ENCODE results near the gene MAP2.
A peak's percentile ranks its signal among the peaks of the same experiment; 100 is the strongest.

The MAP2 gene

GRCh38 chr2:209424199-209424701, 403 bp downstream of the MAP2 start:
- WGBS (ENCODE audit: insufficient coverage) = 3% methylated on average over 16 of the region's 28 CpGs
- peaks cover 6 to 18% (median 14%) of the 10 kb centered on the region in 4 experiments for H3K4me1 ChIP-seq (ENCODE audit: control extremely low read depth in 1 of 4, control insufficient read depth in 4 of 4, insufficient read depth in 4 of 4, low read length in 3 of 4)
- no peaks in the 10 kb centered on the region for H3K36me3 ChIP-seq (ENCODE audit: control insufficient read depth in 4 of 4, insufficient read depth in 4 of 4, low read length in 3 of 4)
- H3K9me3 ChIP-seq (ENCODE audit: control extremely low read depth in 1 of 5, control insufficient read depth in 4 of 5, insufficient read depth in 2 of 5, low read depth in 1 of 5, low read length in 4 of 5) = no peaks in the 10 kb centered on the region
- peak overlapping the region in 6 of 7 experiments; percentile 46 to 74 (median 64) for H3K4me3 ChIP-seq (ENCODE audit: control insufficient read depth in 1 of 7, extremely low read depth in 1 of 7, insufficient read depth in 4 of 7, low read depth in 2 of 7, low read length in 6 of 7)
- H3K27me3 ChIP-seq (replicated peaks in 2 of 5; ENCODE audit: control insufficient read depth in 4 of 5, insufficient read depth in 5 of 5, low read length in 4 of 5) = peaks cover 0 to 42% (median 19%) of the 10 kb centered on the region in 5 experiments
- ChIA-PET CTCF (interaction anchor here (0.8 to 5.2 kb wide), 20 partner anchors 7 to 1029 kb away, joined by 3 to 64 read pairs (median 4); no protein-coding TSS in a partner anchor), POLR2A (no interaction called here)
- H3K27ac ChIP-seq (ENCODE audit: insufficient read depth in 1 of 2, low read depth in 1 of 2, low read length in 2 of 2, poor library complexity in 1 of 2, severe bottlenecking in 2 of 2) = no peak overlapping the region
- peak in 1 of 3 donors; percentile 3 for DNase-seq

- Histone ChIP-seq H3K4me3 (ENCODE audit: control insufficient read depth in 1 of 7, extremely low read depth in 1 of 7, insufficient read depth in 4 of 7, low read depth in 2 of 7, low read length in 6 of 7) (peak overlapping the region in 3 of 7 experiments; percentile 61 to 74 (median 68)), H3K4me1 (ENCODE audit: control extremely low read depth in 1 of 4, control insufficient read depth in 4 of 4, insufficient read depth in 4 of 4, low read length in 3 of 4) (peaks cover 6 to 18% (median 14%) of the 10 kb centered on the region in 4 experiments), H3K27me3 (replicated peaks in 2 of 5; ENCODE audit: control insufficient read depth in 4 of 5, insufficient read depth in 5 of 5, low read length in 4 of 5) (peaks cover 0 to 42% (median 19%) of the 10 kb centered on the region in 5 experiments), H3K36me3 (ENCODE audit: control insufficient read depth in 4 of 4, insufficient read depth in 4 of 4, low read length in 3 of 4) (no peaks in the 10 kb centered on the region), H3K27ac (ENCODE audit: insufficient read depth in 1 of 2, low read depth in 1 of 2, low read length in 2 of 2, poor library complexity in 1 of 2, severe bottlenecking in 2 of 2) (no peak overlapping the region), H3K9me3 (ENCODE audit: control extremely low read depth in 1 of 5, control insufficient read depth in 4 of 5, insufficient read depth in 2 of 5, low read depth in 1 of 5, low read length in 4 of 5) (no peaks in the 10 kb centered on the region)
- CTCF ChIA-PET = interaction anchor here (0.8 to 5.2 kb wide), 19 partner anchors 9 to 1026 kb away, joined by 3 to 64 read pairs (median 4); no protein-coding TSS in a partner anchor
- WGBS (ENCODE audit: insufficient coverage) = 4% methylated on average over 3 of the region's 10 CpGs
- peak in 1 of 3 donors; percentile 3 for DNase-seq
- POLR2A ChIA-PET = no interaction called here
Observed at GRCh38 chr2:209424781-209425470, 1.1 kb downstream of the MAP2 start.

DNA sequence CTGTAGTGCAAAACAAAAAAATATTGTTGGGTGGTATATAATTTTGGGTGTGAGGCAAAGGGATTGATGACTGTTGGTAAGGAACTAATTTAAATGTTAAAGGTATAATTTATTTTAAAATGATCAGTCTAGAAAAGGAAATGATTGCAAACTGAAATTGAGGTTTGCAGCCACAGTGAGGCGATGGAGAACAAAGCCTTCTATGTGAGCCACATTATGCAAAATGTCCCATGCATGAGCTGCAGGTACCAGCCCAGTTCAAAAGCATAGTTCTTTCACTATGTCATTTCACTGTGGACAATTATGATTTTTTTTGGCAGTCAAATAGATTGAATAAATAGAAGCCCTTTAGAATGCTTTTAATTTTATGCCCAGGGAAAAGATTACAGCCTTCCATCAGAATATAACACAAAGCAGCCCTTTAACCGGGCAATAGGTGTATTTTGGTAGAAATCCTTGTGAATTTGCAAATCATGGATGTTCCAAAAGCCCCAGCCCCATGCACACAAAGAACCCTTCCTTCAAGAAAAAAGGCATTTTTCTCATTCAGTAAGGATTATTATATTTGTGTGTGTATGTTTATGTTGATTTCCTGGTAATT, 1.7 kb downstream of the MAP2 start:
- H3K4me1 ChIP-seq (ENCODE audit: control extremely low read depth in 1 of 4, control insufficient read depth in 4 of 4, insufficient read depth in 4 of 4, low read length in 3 of 4) = peaks cover 6 to 18% (median 14%) of the 10 kb centered on the region in 4 experiments
- peaks cover 0 to 39% (median 19%) of the 10 kb centered on the region in 5 experiments for H3K27me3 ChIP-seq (replicated peaks in 2 of 5; ENCODE audit: control insufficient read depth in 4 of 5, insufficient read depth in 5 of 5, low read length in 4 of 5)
- no peaks in the 10 kb centered on the region for H3K9me3 ChIP-seq (ENCODE audit: control extremely low read depth in 1 of 5, control insufficient read depth in 4 of 5, insufficient read depth in 2 of 5, low read depth in 1 of 5, low read length in 4 of 5)
- WGBS (ENCODE audit: insufficient coverage) = 0% methylated on average over 1 of the region's 2 CpGs
- H3K4me3 ChIP-seq (ENCODE audit: control insufficient read depth in 1 of 7, extremely low read depth in 1 of 7, insufficient read depth in 4 of 7, low read depth in 2 of 7, low read length in 6 of 7) = no peak overlapping the region
- H3K27ac ChIP-seq (ENCODE audit: insufficient read depth in 1 of 2, low read depth in 1 of 2, low read length in 2 of 2, poor library complexity in 1 of 2, severe bottlenecking in 2 of 2) = no peak overlapping the region
- ChIA-PET CTCF (interaction anchor here (0.9 to 5.2 kb wide), 15 partner anchors 8 to 317 kb away, joined by 3 to 64 read pairs (median 4); no protein-coding TSS in a partner anchor), POLR2A (no interaction called here)
- peak; percentile 45 to 67 (median 64) for DNase-seq
- H3K36me3 ChIP-seq (ENCODE audit: control insufficient read depth in 4 of 4, insufficient read depth in 4 of 4, low read length in 3 of 4) = no peaks in the 10 kb centered on the region

DNA sequence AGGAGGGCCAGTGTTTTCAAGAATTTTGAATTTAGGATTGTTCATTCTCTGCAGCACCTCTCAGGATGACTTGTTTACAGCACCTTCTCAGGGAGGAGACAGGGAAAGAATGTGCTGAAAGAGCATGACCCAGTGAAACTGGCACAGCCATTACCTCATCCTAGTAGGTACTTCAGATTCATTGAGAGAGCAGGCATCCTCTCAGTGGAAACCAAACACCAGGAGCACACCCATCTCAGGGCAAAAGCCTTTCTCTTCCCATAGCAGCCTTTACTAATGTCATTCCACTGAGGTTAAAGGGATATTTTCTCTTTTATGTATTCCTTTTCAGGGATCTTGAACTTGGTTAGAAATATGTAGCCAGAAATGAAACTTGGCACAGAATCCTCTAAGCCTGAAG, 2.6 kb downstream of the MAP2 start:
- Histone ChIP-seq H3K27ac (ENCODE audit: insufficient read depth in 1 of 2, low read depth in 1 of 2, low read length in 2 of 2, poor library complexity in 1 of 2, severe bottlenecking in 2 of 2) (no peak overlapping the region), H3K27me3 (replicated peaks in 2 of 5; ENCODE audit: control insufficient read depth in 4 of 5, insufficient read depth in 5 of 5, low read length in 4 of 5) (peaks cover 0 to 31% (median 16%) of the 10 kb centered on the region in 5 experiments), H3K4me3 (ENCODE audit: control insufficient read depth in 1 of 7, extremely low read depth in 1 of 7, insufficient read depth in 4 of 7, low read depth in 2 of 7, low read length in 6 of 7) (no peak overlapping the region), H3K36me3 (ENCODE audit: control insufficient read depth in 4 of 4, insufficient read depth in 4 of 4, low read length in 3 of 4) (no peaks in the 10 kb centered on the region), H3K4me1 (ENCODE audit: control extremely low read depth in 1 of 4, control insufficient read depth in 4 of 4, insufficient read depth in 4 of 4, low read length in 3 of 4) (peaks cover 6 to 18% (median 14%) of the 10 kb centered on the region in 4 experiments), H3K9me3 (ENCODE audit: control extremely low read depth in 1 of 5, control insufficient read depth in 4 of 5, insufficient read depth in 2 of 5, low read depth in 1 of 5, low read length in 4 of 5) (no peaks in the 10 kb centered on the region)
- DNase-seq = no peak
- POLR2A ChIA-PET = no interaction called here
- CTCF ChIA-PET = interaction anchor here (1.1 to 5.2 kb wide), 3 partner anchors 17 to 108 kb away, joined by 3 to 64 read pairs (median 4); no protein-coding TSS in a partner anchor

DNA sequence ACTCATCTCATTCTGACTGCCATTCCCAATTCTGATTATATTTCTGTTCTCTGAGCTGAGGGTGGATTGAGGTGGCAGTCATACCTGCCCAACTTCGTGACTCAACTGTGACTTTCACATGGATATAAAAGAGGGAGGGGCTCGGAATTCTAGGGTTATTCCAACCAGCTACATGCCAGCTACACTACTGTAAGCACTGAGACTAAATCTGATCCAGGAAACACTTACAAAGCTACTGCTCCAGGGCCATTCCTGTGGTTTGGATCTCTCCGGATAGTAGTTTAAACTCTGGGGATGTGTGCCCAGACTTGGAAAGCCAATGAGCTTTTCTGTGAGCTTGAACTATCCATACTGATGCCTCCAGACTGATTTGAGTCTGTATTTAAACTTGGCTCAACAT, 7.9 kb downstream of the MAP2 start:
- no peaks in the 10 kb centered on the region for H3K36me3 ChIP-seq (ENCODE audit: control insufficient read depth in 4 of 4, insufficient read depth in 4 of 4, low read length in 3 of 4)
- ChIA-PET POLR2A (interaction anchor here (0.6 kb wide), 1 partner anchor 715 kb away, joined by 3 read pairs; no protein-coding TSS in a partner anchor), CTCF (interaction anchor here (0.8 to 1.8 kb wide), 3 partner anchors 8 to 125 kb away, joined by 3 to 4 read pairs (median 4); partner anchors contain the start of gene MAP2)
- no peak for DNase-seq
- no peak overlapping the region for H3K27ac ChIP-seq (ENCODE audit: insufficient read depth in 1 of 2, low read depth in 1 of 2, low read length in 2 of 2, poor library complexity in 1 of 2, severe bottlenecking in 2 of 2)
- no peaks in the 10 kb centered on the region for H3K4me1 ChIP-seq (ENCODE audit: control extremely low read depth in 1 of 4, control insufficient read depth in 4 of 4, insufficient read depth in 4 of 4, low read length in 3 of 4)
- H3K4me3 ChIP-seq (ENCODE audit: control insufficient read depth in 1 of 7, extremely low read depth in 1 of 7, insufficient read depth in 4 of 7, low read depth in 2 of 7, low read length in 6 of 7) = no peak overlapping the region
- H3K9me3 ChIP-seq (ENCODE audit: control extremely low read depth in 1 of 5, control insufficient read depth in 4 of 5, insufficient read depth in 2 of 5, low read depth in 1 of 5, low read length in 4 of 5) = no peaks in the 10 kb centered on the region
- 95% methylated on average over 2 of the region's 3 CpGs for WGBS (ENCODE audit: insufficient coverage)
- H3K27me3 ChIP-seq (replicated peaks in 2 of 5; ENCODE audit: control insufficient read depth in 4 of 5, insufficient read depth in 5 of 5, low read length in 4 of 5) = peaks cover 0 to 3% (median 0%) of the 10 kb centered on the region in 5 experiments

DNA sequence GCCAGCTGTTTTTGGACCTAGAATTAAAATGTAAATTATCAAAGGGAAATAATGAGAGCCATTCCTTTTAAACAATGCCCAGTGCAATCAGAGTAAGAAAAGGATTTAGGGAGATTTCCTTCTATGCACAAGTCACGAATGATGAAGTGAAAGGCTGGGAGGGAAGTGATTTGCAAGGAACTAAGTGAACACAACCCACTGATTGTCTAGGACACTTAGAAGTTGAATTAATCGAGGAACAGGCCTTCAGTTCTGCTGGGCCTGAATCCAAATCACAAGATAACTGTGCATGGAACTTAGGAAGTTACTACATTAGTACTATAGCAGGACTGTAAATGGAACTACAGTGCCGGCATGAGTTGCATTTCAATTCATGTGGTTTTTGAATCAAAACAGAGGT, 17.7 kb downstream of the MAP2 start:
- no peak for DNase-seq
- no peaks in the 10 kb centered on the region for H3K9me3 ChIP-seq (ENCODE audit: control extremely low read depth in 1 of 5, control insufficient read depth in 4 of 5, insufficient read depth in 2 of 5, low read depth in 1 of 5, low read length in 4 of 5)
- ChIA-PET CTCF (no interaction called here), POLR2A (no interaction called here)
- H3K27me3 ChIP-seq (replicated peaks in 2 of 5; ENCODE audit: control insufficient read depth in 4 of 5, insufficient read depth in 5 of 5, low read length in 4 of 5) = no peaks in the 10 kb centered on the region
- WGBS (ENCODE audit: insufficient coverage) = 94% methylated on average over 3 of the region's 3 CpGs
- H3K36me3 ChIP-seq (ENCODE audit: control insufficient read depth in 4 of 4, insufficient read depth in 4 of 4, low read length in 3 of 4) = no peaks in the 10 kb centered on the region
- no peak overlapping the region for H3K4me3 ChIP-seq (ENCODE audit: control insufficient read depth in 1 of 7, extremely low read depth in 1 of 7, insufficient read depth in 4 of 7, low read depth in 2 of 7, low read length in 6 of 7)
- H3K4me1 ChIP-seq (ENCODE audit: control extremely low read depth in 1 of 4, control insufficient read depth in 4 of 4, insufficient read depth in 4 of 4, low read length in 3 of 4) = no peaks in the 10 kb centered on the region
- H3K27ac ChIP-seq (ENCODE audit: insufficient read depth in 1 of 2, low read depth in 1 of 2, low read length in 2 of 2, poor library complexity in 1 of 2, severe bottlenecking in 2 of 2) = no peak overlapping the region

DNA sequence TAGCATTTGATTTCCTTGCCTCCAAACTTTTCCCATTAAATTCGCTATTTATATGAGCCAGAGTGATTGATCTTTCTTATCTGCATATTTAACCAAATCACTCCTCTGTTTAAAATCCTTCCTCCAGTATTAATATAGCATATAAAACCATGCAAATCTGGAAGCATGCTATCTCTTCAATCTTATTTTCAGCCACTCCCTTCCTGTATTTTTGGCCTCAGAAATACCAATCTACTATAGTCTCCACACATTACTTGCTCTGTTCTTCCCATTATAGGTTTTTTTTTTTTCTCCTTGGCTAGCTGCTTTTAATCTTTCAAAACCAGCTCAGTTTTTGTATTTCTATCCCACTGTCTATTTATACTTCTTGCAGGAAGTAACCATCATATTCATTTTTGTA, 19.1 kb downstream of the MAP2 start:
- Histone ChIP-seq H3K36me3 (ENCODE audit: control insufficient read depth in 4 of 4, insufficient read depth in 4 of 4, low read length in 3 of 4) (no peaks in the 10 kb centered on the region), H3K4me3 (ENCODE audit: control insufficient read depth in 1 of 7, extremely low read depth in 1 of 7, insufficient read depth in 4 of 7, low read depth in 2 of 7, low read length in 6 of 7) (no peak overlapping the region), H3K4me1 (ENCODE audit: control extremely low read depth in 1 of 4, control insufficient read depth in 4 of 4, insufficient read depth in 4 of 4, low read length in 3 of 4) (no peaks in the 10 kb centered on the region), H3K27me3 (replicated peaks in 2 of 5; ENCODE audit: control insufficient read depth in 4 of 5, insufficient read depth in 5 of 5, low read length in 4 of 5) (no peaks in the 10 kb centered on the region), H3K27ac (ENCODE audit: insufficient read depth in 1 of 2, low read depth in 1 of 2, low read length in 2 of 2, poor library complexity in 1 of 2, severe bottlenecking in 2 of 2) (no peak overlapping the region), H3K9me3 (ENCODE audit: control extremely low read depth in 1 of 5, control insufficient read depth in 4 of 5, insufficient read depth in 2 of 5, low read depth in 1 of 5, low read length in 4 of 5) (no peaks in the 10 kb centered on the region)
- POLR2A ChIA-PET = no interaction called here
- no peak for DNase-seq
- CTCF ChIA-PET = interaction anchor here (1.6 kb wide), 1 partner anchor 17 kb away, joined by 4 read pairs; no protein-coding TSS in a partner anchor
- whole genome bisulfite sequencing (ENCODE audit: insufficient coverage) = 100% methylated on average over 1 of the region's 1 CpG
